GM12873 (cell line): ENCODE results near the gene CFAP300.

ENCODE experiments used
- TF ChIP-seq, protein P1 (sequence below): IDR thresholded peaks from 2 replicates; pipeline ENCODE4 v1.5.1; 2012; ENCODE audit warnings: low read depth, mild to moderate bottlenecking, moderate library complexity, low read length, control low read depth; ENCODE audit not compliant: insufficient read depth; ENCODE audit errors: missing control alignments

The CFAP300 gene

DNA sequence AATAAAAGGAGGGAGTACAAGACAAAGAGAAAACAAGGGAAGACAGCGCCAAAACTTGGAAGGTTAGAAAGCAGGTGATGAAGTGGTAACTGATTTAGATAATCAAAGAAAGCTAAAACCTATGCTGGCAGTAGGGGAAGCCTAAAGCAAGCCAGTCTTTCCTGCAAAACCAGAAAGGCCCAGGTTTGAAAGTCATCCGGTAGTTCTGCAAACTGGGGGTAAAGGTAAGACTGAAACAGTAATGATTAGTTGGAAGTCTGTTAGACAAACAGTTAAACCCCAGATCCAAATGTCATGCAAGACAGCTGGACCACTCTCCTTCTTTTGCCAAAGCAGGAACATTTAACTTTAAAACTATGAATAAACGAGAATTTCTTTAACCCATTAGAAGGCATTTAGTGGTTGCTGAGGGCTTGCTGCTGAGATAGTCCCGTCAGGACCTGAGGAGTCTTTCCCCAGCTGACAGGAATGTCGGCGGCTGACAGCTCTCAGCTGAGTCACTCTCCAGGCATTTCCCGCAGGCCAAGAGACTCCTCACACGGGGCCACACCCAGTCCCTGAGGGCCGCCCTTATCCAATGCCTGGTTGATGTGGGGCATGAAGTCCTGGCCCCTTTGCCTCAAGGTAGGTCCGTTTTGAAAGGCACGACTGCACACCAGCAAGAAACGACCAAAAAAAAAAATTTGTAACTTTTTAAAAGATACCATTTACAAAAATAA lies 36.3 kb upstream of the CFAP300 start:
- TF ChIP-seq, protein P1, sequence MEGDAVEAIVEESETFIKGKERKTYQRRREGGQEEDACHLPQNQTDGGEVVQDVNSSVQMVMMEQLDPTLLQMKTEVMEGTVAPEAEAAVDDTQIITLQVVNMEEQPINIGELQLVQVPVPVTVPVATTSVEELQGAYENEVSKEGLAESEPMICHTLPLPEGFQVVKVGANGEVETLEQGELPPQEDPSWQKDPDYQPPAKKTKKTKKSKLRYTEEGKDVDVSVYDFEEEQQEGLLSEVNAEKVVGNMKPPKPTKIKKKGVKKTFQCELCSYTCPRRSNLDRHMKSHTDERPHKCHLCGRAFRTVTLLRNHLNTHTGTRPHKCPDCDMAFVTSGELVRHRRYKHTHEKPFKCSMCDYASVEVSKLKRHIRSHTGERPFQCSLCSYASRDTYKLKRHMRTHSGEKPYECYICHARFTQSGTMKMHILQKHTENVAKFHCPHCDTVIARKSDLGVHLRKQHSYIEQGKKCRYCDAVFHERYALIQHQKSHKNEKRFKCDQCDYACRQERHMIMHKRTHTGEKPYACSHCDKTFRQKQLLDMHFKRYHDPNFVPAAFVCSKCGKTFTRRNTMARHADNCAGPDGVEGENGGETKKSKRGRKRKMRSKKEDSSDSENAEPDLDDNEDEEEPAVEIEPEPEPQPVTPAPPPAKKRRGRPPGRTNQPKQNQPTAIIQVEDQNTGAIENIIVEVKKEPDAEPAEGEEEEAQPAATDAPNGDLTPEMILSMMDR, result no peak

DNA sequence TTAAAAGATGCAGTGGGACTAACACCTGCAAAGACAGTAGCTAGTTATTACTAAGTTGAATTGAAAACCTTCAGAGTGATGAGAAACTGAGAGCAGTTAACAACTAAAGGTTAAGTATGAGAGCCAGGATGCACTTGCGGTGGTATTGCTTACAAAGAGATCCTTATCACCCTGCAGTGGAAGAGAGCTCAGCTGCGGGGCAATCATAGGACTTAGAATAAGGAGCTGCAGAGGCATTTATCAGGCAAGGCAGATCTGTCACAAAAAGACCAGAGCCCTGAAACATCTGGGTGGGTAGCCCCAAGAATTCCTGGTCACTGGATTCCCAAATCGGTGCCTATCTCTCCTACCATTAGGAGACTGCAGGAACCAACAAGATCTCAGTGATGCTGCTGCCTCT lies 34.3 kb upstream of the CFAP300 start:
- TF ChIP-seq, protein P1, result no peak

- TF ChIP-seq, protein P1, result no peak
Measured at GRCh38 chr11:102014756-102015155, 32.5 kb upstream of the CFAP300 start.

- TF ChIP-seq, protein P1, result no peak
Measured at GRCh38 chr11:102017026-102017425, 30.2 kb upstream of the CFAP300 start.

DNA sequence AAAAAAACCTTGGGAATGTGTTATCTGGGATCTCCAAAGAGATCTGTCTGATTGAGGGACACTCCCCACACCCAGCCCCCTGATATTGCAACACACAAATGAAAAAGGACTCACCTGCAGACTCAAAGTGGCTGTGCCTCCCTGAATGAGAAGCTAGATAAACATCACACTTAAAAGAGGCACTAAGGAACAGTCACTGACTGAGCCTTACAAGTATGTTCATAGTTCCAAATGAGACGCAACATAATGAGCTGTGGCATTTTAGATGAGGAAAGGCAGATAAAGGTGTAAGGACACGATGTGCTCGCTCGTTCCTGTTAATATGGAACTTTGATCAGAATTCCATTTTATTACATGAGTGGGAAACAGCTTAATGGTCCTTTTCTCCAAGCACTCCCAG lies 21.0 kb upstream of the CFAP300 start:
- TF ChIP-seq, protein P1, result no peak

GRCh38 chr11:102026959-102027358 lies 20.3 kb upstream of the CFAP300 start:
- TF ChIP-seq, protein P1, result no peak

DNA sequence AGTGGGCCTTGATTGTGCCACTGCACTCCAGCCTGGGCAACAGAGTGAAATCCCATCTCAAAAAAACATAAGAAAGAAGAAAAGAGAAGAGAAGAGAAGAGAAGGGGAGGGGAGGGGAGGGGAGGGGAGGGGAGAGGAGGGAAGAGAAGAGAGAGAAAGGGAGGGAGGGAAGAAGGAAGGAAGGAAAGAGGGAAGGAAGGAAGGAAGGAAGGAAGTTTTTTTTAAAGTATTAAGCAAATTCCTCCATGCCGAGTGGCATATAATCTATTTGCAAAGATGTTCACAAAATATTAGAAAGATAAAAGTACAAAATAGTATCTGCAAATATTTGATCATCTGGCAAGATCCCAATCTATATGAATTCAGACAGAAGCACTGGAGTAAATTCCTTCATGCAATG lies 10.5 kb upstream of the CFAP300 start:
- TF ChIP-seq, protein P1, result no peak
